HK-2 (cell line): ENCODE results near the gene ZNF451.

Experiments used
- DNase-seq: peaks from one replicate; pipeline ENCODE4 v3.0.0-alpha.2; 2018; ENCODE audit not compliant: unreplicated experiment

ZNF451 gene

GRCh38 chr6:57094689-57095088 lies 4.7 kb downstream of the ZNF451 start:
- DNase-seq: no peak

DNA sequence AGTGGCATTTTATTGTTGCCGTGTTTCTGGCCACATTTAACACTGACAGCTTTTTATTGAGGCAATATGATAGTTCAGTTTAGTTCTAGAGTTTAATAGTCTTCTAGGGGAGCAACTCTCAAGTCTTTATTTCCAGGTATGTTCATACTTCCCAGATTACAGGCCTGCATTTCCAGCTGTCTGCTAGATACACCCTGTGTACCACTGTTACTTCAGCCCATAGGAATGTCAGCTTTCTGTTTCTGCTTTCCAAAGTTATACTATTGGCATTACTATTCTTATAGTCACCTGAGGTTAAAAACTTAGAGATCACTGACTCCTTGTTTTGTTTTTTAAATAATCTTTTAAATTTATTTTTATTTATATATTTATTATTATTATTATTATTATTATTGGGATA lies 7.6 kb downstream of the ZNF451 start:
- no peak for DNase-seq

DNA sequence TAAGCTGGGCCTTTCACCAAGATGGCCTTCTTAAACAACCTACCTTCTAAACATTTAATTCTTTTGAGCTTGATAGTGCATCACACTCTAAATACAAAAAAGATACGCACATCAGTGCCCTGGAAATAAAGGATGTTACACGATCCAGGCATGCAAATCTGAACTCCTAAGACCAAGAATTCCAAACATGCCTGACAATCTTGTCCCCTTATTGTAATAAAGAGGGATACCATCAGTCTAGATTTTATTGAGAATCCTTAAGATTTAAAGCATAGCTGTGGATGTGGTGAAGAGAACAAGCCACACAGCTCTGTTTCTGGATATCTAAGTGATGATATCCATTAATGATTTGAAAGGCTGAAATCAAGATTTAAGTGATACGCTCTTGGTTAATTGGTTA lies 13.0 kb downstream of the ZNF451 start:
- no peak for DNase-seq

- DNase-seq: no peak
These were observed 14.3 kb downstream of the ZNF451 start for GRCh38 chr6:57104336-57104735.

GRCh38 chr6:57106990-57107389 lies 17.0 kb downstream of the ZNF451 start:
- no peak for DNase-seq

- no peak for DNase-seq
These were observed 18.7 kb downstream of the ZNF451 start for GRCh38 chr6:57108691-57109090.

- DNase-seq: no peak
These were observed 19.9 kb downstream of the ZNF451 start for GRCh38 chr6:57109880-57110279.

GRCh38 chr6:57113105-57113504 lies 23.1 kb downstream of the ZNF451 start:
- no peak for DNase-seq

DNA sequence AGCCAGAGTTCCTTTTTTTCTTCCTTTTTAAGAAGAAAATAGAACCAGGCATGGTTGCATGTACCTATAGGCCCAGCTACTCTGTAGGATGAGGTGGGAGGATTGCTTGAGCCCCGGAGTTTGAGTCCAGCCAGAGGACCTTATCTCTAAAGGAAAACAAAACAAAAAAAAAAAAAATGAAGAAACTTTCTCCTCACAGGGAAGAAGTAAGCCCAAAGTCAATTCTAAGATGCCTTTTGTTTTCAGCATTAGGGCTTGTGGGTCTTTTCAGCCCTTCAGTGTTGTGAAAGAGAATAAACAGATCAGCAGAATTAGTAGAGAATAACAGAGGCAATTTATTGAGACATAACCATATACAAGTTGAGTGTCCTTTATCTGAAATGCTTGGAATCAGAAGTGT lies 26.8 kb downstream of the ZNF451 start:
- DNase-seq: no peak

DNA sequence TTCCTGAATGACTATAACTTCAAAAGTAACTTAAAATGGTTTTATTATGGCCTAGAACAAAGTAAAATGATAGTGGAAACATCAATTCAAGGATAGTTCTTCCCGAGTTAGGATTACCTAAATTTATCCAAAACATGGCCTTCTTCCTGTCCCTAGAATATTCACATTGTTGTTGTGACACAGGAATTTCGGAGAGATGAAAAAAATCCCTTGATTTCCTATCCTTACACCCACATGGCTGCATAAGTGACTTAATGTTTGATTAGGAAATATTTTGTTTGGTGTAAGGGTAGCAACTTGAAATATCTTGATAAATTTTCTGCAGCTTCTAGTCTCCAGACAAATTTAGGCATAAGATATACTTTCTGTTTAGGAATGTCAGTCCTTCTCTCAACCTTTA lies 27.8 kb downstream of the ZNF451 start:
- no peak for DNase-seq

- no peak for DNase-seq
These were observed 33.1 kb downstream of the ZNF451 start for GRCh38 chr6:57123111-57123510.

DNA sequence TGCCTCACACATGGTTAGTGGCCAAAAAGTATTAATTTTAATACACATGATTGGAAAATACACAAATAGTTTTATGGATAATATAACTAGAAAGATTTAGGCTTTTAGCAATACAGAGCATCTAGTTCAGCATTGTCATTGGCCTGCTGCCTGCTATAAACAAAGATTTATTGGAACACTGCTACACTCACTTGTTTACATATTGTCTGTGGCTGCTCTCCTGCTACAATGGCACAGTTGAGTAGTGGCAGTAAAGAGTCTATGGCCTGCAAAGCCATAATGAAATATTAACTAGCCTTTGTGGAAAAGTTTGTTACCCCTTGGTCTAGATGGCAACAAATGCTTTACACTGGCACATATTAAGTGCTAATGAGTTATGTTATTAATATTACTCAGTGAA lies 37.8 kb downstream of the ZNF451 start:
- DNase-seq: no peak

GRCh38 chr6:57130661-57131177 lies 40.7 kb downstream of the ZNF451 start:
- no peak for DNase-seq

DNA sequence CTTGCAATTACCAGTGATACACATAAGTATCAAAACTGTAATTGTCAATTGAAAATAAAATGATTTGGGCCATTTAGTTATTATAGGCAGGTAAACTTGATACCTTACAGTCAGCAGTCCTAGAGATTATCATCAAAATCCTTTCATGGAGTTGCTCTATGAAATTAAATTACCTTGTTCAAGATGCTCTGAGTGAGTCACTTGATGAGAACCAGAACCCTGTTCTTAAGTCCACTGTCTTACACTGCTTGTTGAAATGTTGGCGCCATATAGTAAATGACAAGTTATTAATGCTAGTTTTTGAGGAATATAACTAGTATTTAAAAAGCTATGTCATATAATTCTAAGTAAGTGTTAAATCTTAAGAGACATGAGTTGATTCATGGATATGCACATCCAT lies 45.0 kb downstream of the ZNF451 start:
- DNase-seq: no peak

GRCh38 chr6:57135885-57136284 lies 45.9 kb downstream of the ZNF451 start:
- no peak for DNase-seq

DNA sequence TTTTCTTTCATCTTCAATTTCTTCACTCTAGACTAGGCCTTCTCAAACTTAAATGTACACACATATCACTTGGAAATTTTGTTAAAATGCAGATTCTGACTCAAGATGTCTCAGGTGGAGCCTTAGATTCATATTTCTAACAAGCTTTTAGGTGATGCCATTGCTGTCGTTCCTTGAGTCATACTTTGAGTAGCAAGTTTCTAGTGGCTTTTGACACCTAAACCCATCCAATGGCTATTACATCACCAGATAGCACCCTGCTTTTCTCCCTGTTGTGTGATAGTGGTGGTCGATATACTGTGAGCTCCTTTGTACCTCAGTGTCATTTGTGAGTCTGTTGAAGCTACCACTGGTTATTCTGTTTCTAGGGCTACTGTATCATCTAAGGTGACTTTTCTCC lies 47.4 kb downstream of the ZNF451 start:
- DNase-seq: no peak

DNA sequence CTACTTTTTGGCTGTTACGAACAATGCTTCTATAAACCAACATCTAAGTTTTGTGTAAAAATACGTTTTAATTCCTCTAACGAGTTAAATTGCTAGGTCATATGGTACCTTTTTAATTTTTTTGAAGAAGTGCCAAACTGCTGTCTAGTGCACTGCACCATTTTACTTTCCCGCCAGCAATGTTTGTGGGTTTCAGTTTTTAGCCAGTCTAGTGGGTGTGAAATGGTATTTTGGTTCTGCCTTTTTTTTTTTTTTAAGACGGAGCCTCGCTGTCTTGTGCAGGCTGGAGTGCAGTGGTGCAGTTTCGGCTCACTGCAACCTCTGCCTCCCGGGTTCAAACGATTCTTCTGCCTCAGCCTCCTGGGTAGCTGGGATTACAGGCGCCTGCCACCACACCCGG lies 48.0 kb downstream of the ZNF451 start:
- DNase-seq: no peak

DNA sequence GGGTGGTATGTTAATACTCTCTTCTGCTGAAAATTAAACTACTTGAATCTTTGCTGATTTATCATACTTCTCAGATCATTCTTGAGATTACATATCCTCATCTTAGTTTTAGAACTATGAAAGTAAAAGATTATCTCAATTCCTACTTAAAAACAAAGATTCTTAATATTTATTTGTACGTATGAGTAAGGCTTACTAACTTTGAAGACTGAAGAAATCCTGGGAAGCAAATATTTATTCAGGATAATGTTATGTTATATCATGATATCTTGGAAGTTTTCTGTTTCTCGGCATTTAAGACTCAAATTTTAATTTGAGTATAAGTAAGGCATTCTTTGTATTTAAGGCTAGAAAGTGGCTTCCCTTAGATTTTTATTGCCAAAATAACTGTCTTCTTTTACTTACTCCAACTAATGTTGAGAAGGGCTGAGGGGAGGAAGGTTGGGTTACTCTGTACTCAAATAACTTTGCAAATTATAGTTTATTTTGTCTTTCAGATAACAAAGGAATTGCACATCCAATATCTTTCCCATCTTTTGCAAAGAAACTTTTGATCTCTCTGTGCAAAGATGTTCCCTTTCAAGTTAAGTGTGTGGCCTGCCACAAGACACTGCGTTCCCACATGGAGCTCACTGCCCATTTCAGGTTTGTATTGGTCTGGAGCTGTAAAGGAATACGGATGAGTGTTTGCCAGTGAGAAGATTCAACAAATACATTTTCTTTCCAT lies 51.6 kb downstream of the ZNF451 start:
- no peak for DNase-seq

DNA sequence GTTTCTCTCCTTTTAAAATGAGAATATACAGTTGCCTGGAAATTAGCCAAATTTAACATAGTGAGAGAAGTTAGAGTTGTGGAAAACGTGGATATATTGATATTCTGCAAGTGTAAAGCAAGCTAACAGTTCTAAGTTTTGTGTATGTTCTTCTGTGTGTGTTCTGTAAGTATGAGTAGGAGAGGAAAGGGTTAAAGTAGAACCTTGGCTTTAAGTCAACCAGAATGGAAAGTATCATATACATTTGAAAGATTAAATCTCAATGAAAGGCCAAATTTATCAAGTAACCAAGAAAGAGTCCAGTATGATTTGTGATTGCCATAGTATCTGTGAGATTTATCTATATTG lies 52.2 kb downstream of the ZNF451 start:
- no peak for DNase-seq

- DNase-seq: no peak
These were observed 53.7 kb downstream of the ZNF451 start for GRCh38 chr6:57143690-57144089.

DNA sequence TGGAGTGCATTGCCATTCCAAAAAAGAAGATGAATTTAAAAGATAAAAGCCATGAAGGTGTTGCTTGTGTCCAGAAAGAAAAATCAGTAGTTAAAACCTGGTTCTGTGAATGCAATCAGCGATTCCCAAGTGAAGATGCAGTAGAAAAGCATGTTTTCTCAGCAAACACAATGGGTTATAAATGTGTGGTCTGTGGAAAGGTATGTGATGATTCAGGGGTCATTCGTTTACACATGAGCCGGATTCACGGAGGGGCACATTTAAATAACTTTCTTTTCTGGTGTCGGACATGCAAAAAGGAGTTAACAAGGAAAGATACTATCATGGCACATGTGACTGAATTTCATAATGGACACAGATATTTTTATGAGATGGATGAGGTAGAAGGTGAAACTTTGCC lies 57.4 kb downstream of the ZNF451 start:
- no peak for DNase-seq

DNA sequence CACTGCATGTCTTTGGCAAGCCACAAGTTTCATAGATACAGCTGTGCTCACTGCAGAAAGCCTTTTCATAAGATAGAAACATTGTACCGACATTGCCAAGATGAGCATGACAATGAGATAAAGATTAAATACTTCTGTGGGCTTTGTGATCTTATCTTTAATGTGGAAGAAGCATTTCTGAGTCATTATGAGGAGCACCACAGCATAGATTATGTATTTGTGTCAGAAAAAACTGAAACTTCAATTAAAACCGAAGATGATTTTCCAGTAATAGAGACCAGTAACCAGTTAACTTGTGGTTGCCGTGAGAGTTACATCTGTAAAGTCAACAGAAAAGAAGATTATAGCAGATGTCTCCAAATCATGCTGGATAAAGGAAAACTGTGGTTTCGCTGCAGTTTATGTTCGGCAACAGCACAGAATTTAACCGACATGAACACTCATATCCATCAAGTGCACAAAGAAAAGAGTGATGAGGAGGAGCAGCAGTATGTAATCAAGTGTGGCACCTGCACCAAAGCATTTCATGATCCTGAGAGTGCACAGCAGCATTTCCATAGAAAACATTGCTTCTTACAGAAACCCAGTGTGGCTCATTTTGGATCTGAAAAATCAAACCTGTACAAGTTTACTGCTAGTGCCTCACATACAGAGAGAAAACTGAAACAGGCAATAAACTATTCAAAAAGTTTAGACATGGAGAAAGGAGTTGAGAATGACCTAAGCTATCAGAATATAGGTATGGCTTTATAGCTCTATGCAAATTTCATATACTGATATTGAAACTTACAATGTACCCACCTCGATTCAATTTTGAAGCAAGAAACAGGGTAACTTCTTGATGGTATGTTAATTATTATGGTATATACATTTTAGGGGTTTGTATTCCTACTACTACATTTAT lies 58.2 kb downstream of the ZNF451 start:
- no peak for DNase-seq

GRCh38 chr6:57158658-57159057 lies 68.7 kb downstream of the ZNF451 start:
- DNase-seq: no peak
